Sciatic nerve (tissue), 2 donors: ENCODE measurements around the gene FBXL15. TPM values are rescaled to one million over a fixed set of nuclear protein-coding genes. Genes with fewer than 3 reads are reported as not detected.

Experiments
- ATAC-seq: fragments of 200-7000 bp; cut with Tn5 transposase; one replicate; pipeline ENCODE4 v1.9.1; 2020; ENCODE audit warnings: mild to moderate bottlenecking, moderate library complexity
- DNase-seq: peaks from one replicate; pipeline ENCODE4 v3.0.0-alpha.2; 2020; ENCODE audit warnings: low spot score
- intact Hi-C: fragments of 100-400 bp; cut with DNase I; formaldehyde crosslinking; loops from one replicate; pipeline ENCODE4 v1.14.2; 2022
- microRNA-seq: library from miRNA; unstranded; fragments of <30 nt; microRNA quantifications from one replicate; pipeline ENCODE4 v1.2.0, GENCODE V29; 2020
- total RNA-seq: library from RNA; stranded (reverse); fragmentation: NEBNext Ultra II Directional; extraction: Animal tissue kit (Norgen Biotek cat#: 25700); gene quantifications from one replicate; pipeline ENCODE4 v1.2.1, GENCODE V29; 2021
- donor health status: DM: no; HTN: no; CAD: no.
- donor health status: DM: no; HTN: no; CAD: no.

FBXL15 gene
- total RNA-seq, 1 donor from 2014 or later: 11.1 TPM

- intact Hi-C loops: no loop called here
- ATAC-seq (no peak), DNase-seq (no peak)
These were observed 47.4 kb downstream of the FBXL15 start for GRCh38 chr10:102467971-102468438.

DNA sequence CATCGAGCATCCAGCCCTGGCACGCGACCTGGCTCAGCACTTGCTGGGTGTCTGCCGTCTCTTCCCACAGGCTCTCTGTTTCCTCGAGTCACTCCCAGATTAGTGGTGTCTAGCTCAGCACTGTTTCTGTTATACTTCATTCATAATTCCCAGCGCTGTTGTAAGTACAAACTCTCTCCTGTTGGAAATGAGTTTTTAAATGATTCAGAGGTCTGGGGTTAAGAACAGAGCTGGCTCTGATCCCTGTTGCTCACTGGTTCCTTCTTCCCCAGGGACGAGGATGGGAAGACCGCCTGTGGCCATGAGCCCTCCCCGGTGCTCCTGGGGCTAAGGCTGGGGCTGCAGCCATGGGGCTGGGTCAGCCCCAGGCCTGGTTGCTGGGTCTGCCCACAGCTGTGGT lies 48.0 kb downstream of the FBXL15 start:
- intact Hi-C loops: no loop called here
- DNase-seq (no peak), ATAC-seq (peak; percentile 45)

- no peak for DNase-seq
- no peak for ATAC-seq
- intact Hi-C loops: loop anchor here (10.0 kb wide), 1 partner anchor 76 kb away; the partner anchor contains the start of gene NFKB2
These were observed 50.2 kb downstream of the FBXL15 start for GRCh38 chr10:102470579-102471546.

Small RNAs within 50 kb of the gene (microRNA-seq; reads per million reads assigned to microRNA genes)
- gene MIR146B: 1,232 reads per million, percentile 84 among the genes with 10 or more reads in this experiment

Other genes starting within 250 kb of the FBXL15 start
- gene ELOVL3, start 194.5 kb upstream of the FBXL15 start, total RNA-seq: not detected
- gene PITX3, start 179.3 kb upstream of the FBXL15 start, total RNA-seq: not detected
- 39.5 TPM for gene GBF1, start 175.3 kb upstream of the FBXL15 start, total RNA-seq
- 64.1 TPM for gene NFKB2, start 25.1 kb upstream of the FBXL15 start, total RNA-seq
- 1.9 TPM for gene PSD, start 2.1 kb upstream of the FBXL15 start, total RNA-seq
- 101 TPM for gene CUEDC2, start 11.7 kb downstream of the FBXL15 start, total RNA-seq
- gene C10orf95, start 30.7 kb downstream of the FBXL15 start, total RNA-seq: not detected
- gene ACTR1A, start 81.9 kb downstream of the FBXL15 start, total RNA-seq: 84.3 TPM
- gene SUFU, start 83.1 kb downstream of the FBXL15 start, total RNA-seq: 19.7 TPM
- 164 TPM for gene TRIM8, start 223.6 kb downstream of the FBXL15 start, total RNA-seq